GM06990 (cell line): ENCODE results near the gene CC2D1A.

Experiments
- DNase-seq: peaks from one replicate; pipeline ENCODE4 v3.0.0-alpha.2; 2011; ENCODE audit not compliant: insufficient read length; ENCODE audit errors: extremely low read depth
- H3K27me3 ChIP-seq: replicated peaks from 2 replicates; pipeline ENCODE4 v1.6.0; 2011; ENCODE audit warnings: low read length; ENCODE audit not compliant: control insufficient read depth, insufficient read depth
- H3K36me3 ChIP-seq: 2 replicates; pipeline ENCODE4 v1.5.1; 2011; ENCODE audit warnings: low read length; ENCODE audit not compliant: control insufficient read depth, insufficient read depth
- H3K4me3 ChIP-seq: replicated peaks from 2 replicates; pipeline ENCODE4 v1.5.1; 2011; ENCODE audit warnings: low read depth, mild to moderate bottlenecking, control low read depth, low read length
- TF ChIP-seq, protein P1 (sequence below): IDR thresholded peaks from 2 replicates; pipeline ENCODE4 v1.5.1; 2011; ENCODE audit warnings: low read length, control low read depth, mild to moderate bottlenecking, inconsistent platforms; ENCODE audit not compliant: insufficient read depth, poor library complexity, severe bottlenecking

The CC2D1A gene

DNA sequence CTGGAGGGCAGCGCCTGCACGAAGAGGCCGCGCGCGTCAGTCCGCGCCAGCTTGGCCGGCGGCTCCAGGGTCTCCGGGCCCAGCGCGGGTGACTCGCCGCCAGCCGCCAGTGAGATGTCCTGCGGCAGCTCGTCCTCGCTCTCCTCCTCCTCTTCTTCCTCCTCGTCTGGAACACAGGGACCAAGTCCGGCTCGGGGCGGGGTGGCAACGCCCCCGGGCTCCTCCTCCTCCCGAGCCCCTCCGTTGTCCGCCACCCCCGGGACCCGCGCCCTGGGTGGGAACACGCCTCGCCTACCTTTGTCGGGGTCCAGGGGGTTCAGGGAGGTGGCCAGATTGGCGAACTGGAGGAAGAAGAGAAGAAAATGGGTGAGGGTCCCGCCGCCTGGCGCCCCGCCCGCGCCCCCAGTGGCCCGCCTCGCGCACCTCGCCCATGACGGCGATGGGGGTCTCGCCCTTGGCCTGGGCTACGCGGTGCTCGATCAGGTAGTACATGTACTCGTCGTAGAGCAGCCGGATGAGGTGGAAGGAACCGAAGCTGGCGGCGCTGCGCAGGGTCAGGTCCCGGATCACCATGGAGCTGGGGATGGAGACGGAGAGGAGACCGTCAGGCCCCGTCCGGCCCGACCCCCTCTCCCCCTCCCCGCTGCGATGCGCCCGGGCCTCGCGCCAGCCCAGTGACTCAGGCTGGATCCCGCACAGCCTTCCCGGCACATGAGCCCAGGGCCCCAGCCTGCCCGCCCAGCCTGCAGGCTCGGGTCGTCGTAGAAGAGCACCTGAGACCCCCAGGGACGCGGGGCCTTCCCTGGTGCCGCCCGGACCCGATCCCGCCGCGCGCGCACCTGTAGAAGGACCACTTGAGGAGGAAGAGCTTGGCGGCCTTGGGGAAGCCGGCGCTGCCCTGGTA lies 57.0 kb downstream of the CC2D1A start:
- Histone ChIP-seq H3K27me3 (no peaks in the 10 kb centered on the region), H3K36me3 (peaks cover 12% of the 10 kb centered on the region), H3K4me3 (no peak overlapping the region)
- DNase-seq, result no peak
- TF ChIP-seq, protein P1, sequence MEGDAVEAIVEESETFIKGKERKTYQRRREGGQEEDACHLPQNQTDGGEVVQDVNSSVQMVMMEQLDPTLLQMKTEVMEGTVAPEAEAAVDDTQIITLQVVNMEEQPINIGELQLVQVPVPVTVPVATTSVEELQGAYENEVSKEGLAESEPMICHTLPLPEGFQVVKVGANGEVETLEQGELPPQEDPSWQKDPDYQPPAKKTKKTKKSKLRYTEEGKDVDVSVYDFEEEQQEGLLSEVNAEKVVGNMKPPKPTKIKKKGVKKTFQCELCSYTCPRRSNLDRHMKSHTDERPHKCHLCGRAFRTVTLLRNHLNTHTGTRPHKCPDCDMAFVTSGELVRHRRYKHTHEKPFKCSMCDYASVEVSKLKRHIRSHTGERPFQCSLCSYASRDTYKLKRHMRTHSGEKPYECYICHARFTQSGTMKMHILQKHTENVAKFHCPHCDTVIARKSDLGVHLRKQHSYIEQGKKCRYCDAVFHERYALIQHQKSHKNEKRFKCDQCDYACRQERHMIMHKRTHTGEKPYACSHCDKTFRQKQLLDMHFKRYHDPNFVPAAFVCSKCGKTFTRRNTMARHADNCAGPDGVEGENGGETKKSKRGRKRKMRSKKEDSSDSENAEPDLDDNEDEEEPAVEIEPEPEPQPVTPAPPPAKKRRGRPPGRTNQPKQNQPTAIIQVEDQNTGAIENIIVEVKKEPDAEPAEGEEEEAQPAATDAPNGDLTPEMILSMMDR, result no peak

DNA sequence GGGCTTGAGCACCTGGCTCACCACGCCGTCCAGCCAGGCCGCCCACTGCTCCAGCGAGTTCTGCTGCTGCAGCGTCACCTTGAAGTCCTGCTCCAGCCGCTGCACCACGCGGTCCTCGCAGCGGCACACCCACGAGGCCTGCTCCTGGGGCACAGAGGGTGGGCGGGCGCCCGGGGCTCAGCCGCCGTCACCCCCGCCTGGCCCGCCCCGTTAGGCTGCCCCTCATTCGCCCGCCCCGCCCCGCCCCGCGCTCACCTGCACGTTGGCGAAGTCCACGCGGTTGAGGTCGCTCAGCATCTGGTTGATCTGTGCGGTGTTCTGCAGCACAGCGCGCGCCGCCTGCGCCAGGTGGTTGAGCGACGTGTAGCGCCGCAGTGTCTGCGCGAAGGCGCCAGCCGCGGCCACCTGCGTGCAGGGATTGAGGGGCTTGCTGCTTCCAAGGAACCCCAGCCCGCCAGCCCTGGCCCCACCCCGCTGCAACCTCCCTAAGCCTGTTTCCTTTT lies 57.7 kb downstream of the CC2D1A start:
- Histone ChIP-seq H3K36me3 (peaks cover 10% of the 10 kb centered on the region), H3K4me3 (no peak overlapping the region)

DNA sequence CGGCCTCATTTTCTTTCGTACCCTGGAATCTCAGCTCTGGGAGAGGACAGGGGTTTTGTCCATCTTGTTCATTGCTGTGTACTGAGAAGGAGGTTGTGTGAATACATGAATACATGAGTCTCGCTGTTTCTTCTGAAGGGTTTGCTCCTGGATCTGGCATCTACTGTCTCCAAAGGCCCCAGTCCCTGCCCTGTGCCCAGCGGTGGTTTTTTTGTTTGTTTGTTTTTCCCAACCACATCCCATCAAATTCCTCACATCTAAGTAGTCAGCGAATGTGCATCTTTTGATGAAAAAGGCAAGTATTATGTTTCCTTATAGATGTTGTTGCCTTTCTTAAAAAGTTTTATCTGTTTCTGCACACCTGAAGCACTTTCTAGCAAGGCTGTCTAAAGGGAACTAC lies 58.8 kb downstream of the CC2D1A start:
- Histone ChIP-seq H3K27me3 (no peaks in the 10 kb centered on the region), H3K4me3 (no peak overlapping the region), H3K36me3 (peaks cover 10% of the 10 kb centered on the region)
- TF ChIP-seq, protein P1, result no peak
- no peak for DNase-seq

More for the DNA sequence above, 57.7 kb downstream of the CC2D1A start:
- no peak for DNase-seq
- TF ChIP-seq, protein P1, result no peak
- H3K27me3 ChIP-seq, result no peaks in the 10 kb centered on the region

GRCh38 chr19:13965377-13965896 lies 59.4 kb downstream of the CC2D1A start:
- no peak for DNase-seq
- Histone ChIP-seq H3K27me3 (no peaks in the 10 kb centered on the region), H3K36me3 (peaks cover 6% of the 10 kb centered on the region), H3K4me3 (no peak overlapping the region)
- TF ChIP-seq, protein P1, result no peak

GRCh38 chr19:13965926-13966683 lies 60.1 kb downstream of the CC2D1A start:
- Histone ChIP-seq H3K4me3 (no peak overlapping the region), H3K27me3 (no peaks in the 10 kb centered on the region), H3K36me3 (peaks cover 2% of the 10 kb centered on the region)
- TF ChIP-seq, protein P1, result no peak
- DNase-seq, result no peak
